Stimulated activated effector memory CD8-positive, alpha-beta T cell treated with anti-CD3 and anti-CD28 coated beads, Interleukin-12 subunit alpha, Interleukin-12 subunit beta, amount 100 ng/mL, for 72 hours (primary cell): ENCODE measurements around the gene PGPEP1.

Experiments
- ATAC-seq: fragments of 150-1000 bp; cut with Tn5 transposase; 2 replicates; pipeline ENCODE4 v1.10.0; 2021
- DNase-seq, 2 donors: peaks; one replicate each; pipeline ENCODE4 v3.0.0; 2021 to 2022; ENCODE audit warnings: low spot score in 2 of 2
- H3K27ac Mint-ChIP-seq: one replicate; pipeline ENCODE4 v1.8.0; 2022; ENCODE audit warnings: mild to moderate bottlenecking, mixed read lengths
- H3K36me3 Mint-ChIP-seq: one replicate; pipeline ENCODE4 v1.8.0; 2022; ENCODE audit warnings: mild to moderate bottlenecking, mixed read lengths
- H3K4me1 Mint-ChIP-seq: one replicate; pipeline ENCODE4 v1.8.0; 2022; ENCODE audit warnings: mixed read lengths
- H3K4me3 Mint-ChIP-seq: one replicate; pipeline ENCODE4 v1.8.0; 2022; ENCODE audit warnings: mild to moderate bottlenecking, mixed read lengths
- H3K9me3 Mint-ChIP-seq: one replicate; pipeline ENCODE4 v1.8.0; 2022; ENCODE audit warnings: mixed read lengths

Gene PGPEP1

GRCh38 chr19:18340190-18340989 lies at the start of gene PGPEP1:
PGPEP1 (plus strand) TSS chr19:18340598; CDS start chr19:18340682, 84 bp downstream.
- Mint-ChIP-seq H3K27ac (peak within 1 kb of the TSS; percentile 86), H3K4me1 (peaks cover 16% of the 10 kb centered on the region), H3K36me3 (peaks cover 36% of the 10 kb centered on the region), H3K4me3 (peak within 1 kb of the TSS; percentile 75), H3K9me3 (no peaks in the 10 kb centered on the region)
- DNase-seq (peak; percentile 78 to 89), ATAC-seq (peak; percentile 78)

GRCh38 chr19:18291019-18291524 lies 49.3 kb upstream of the PGPEP1 start:
- Mint-ChIP-seq H3K9me3 (no peaks in the 10 kb centered on the region), H3K4me1 (peaks cover 75% of the 10 kb centered on the region), H3K4me3 (peak overlapping the region; percentile 91), H3K36me3 (peaks cover 59% of the 10 kb centered on the region), H3K27ac (peak overlapping the region; percentile 88)
- no peak for ATAC-seq
- DNase-seq: no peak

- DNase-seq (peak; percentile 79 to 95), ATAC-seq (peak; percentile 58)
- Mint-ChIP-seq H3K9me3 (no peaks in the 10 kb centered on the region), H3K27ac (peak overlapping the region; percentile 88), H3K4me3 (peak overlapping the region; percentile 91), H3K36me3 (peaks cover 53% of the 10 kb centered on the region), H3K4me1 (peaks cover 75% of the 10 kb centered on the region)
These were observed 48.6 kb upstream of the PGPEP1 start for GRCh38 chr19:18291590-18292461.

- peak in 1 of 2 donors; percentile 76 for DNase-seq
- peaks cover 71% of the 10 kb centered on the region for H3K4me1 Mint-ChIP-seq
- peak overlapping the region; percentile 91 for H3K4me3 Mint-ChIP-seq
- no peak for ATAC-seq
- peak overlapping the region; percentile 88 for H3K27ac Mint-ChIP-seq
- H3K9me3 Mint-ChIP-seq: no peaks in the 10 kb centered on the region
- peaks cover 53% of the 10 kb centered on the region for H3K36me3 Mint-ChIP-seq
These were observed 48.0 kb upstream of the PGPEP1 start for GRCh38 chr19:18292462-18292809.

GRCh38 chr19:18292810-18293641 lies 47.4 kb upstream of the PGPEP1 start:
- no peaks in the 10 kb centered on the region for H3K9me3 Mint-ChIP-seq
- H3K4me1 Mint-ChIP-seq: peaks cover 71% of the 10 kb centered on the region
- DNase-seq (peak; percentile 53 to 82), ATAC-seq (peak; percentile 20)
- H3K36me3 Mint-ChIP-seq: peaks cover 53% of the 10 kb centered on the region
- peak overlapping the region; percentile 91 for H3K4me3 Mint-ChIP-seq
- H3K27ac Mint-ChIP-seq: peak overlapping the region; percentile 88

GRCh38 chr19:18293642-18294466 lies 46.5 kb upstream of the PGPEP1 start:
- no peak for ATAC-seq
- Mint-ChIP-seq H3K36me3 (peaks cover 48% of the 10 kb centered on the region), H3K4me3 (peak overlapping the region; percentile 91), H3K27ac (peak overlapping the region; percentile 88), H3K9me3 (no peaks in the 10 kb centered on the region), H3K4me1 (peaks cover 69% of the 10 kb centered on the region)
- no peak for DNase-seq

GRCh38 chr19:18294467-18294864 lies 45.9 kb upstream of the PGPEP1 start:
- Mint-ChIP-seq H3K36me3 (peaks cover 44% of the 10 kb centered on the region), H3K4me3 (peak overlapping the region; percentile 91), H3K9me3 (no peaks in the 10 kb centered on the region), H3K27ac (peak overlapping the region; percentile 88), H3K4me1 (peaks cover 65% of the 10 kb centered on the region)
- ATAC-seq (peak; percentile 55), DNase-seq (peak; percentile 77 to 91)

- H3K4me1 Mint-ChIP-seq: peaks cover 59% of the 10 kb centered on the region
- peak overlapping the region; percentile 88 for H3K27ac Mint-ChIP-seq
- no peak for ATAC-seq
- H3K4me3 Mint-ChIP-seq: peak overlapping the region; percentile 91
- no peak for DNase-seq
- H3K9me3 Mint-ChIP-seq: no peaks in the 10 kb centered on the region
- peaks cover 40% of the 10 kb centered on the region for H3K36me3 Mint-ChIP-seq
These were observed 45.4 kb upstream of the PGPEP1 start for GRCh38 chr19:18295034-18295451.

- no peak overlapping the region for H3K27ac Mint-ChIP-seq
- peaks cover 45% of the 10 kb centered on the region for H3K4me1 Mint-ChIP-seq
- no peak overlapping the region for H3K4me3 Mint-ChIP-seq
- peaks cover 20% of the 10 kb centered on the region for H3K36me3 Mint-ChIP-seq
- ATAC-seq (no peak), DNase-seq (no peak)
- no peaks in the 10 kb centered on the region for H3K9me3 Mint-ChIP-seq
These were observed 43.1 kb upstream of the PGPEP1 start for GRCh38 chr19:18297308-18297707.

GRCh38 chr19:18298601-18299000 lies 41.8 kb upstream of the PGPEP1 start:
- no peak overlapping the region for H3K4me3 Mint-ChIP-seq

GRCh38 chr19:18299654-18300053 lies 40.7 kb upstream of the PGPEP1 start:
- Mint-ChIP-seq H3K36me3 (peaks cover 19% of the 10 kb centered on the region), H3K27ac (no peak overlapping the region), H3K9me3 (no peaks in the 10 kb centered on the region), H3K4me1 (peaks cover 42% of the 10 kb centered on the region), H3K4me3 (no peak overlapping the region)
- DNase-seq: no peak
- ATAC-seq: no peak

More at GRCh38 chr19:18298601-18299000, 41.8 kb upstream of the PGPEP1 start:
- ATAC-seq (peak; percentile 47), DNase-seq (no peak)
- Mint-ChIP-seq H3K4me1 (peaks cover 43% of the 10 kb centered on the region), H3K27ac (peak overlapping the region; percentile 14), H3K9me3 (no peaks in the 10 kb centered on the region), H3K36me3 (peaks cover 17% of the 10 kb centered on the region)

GRCh38 chr19:18300930-18301717 lies 39.3 kb upstream of the PGPEP1 start:
- H3K27ac Mint-ChIP-seq: peak overlapping the region; percentile 78
- DNase-seq: no peak
- H3K4me3 Mint-ChIP-seq: peak overlapping the region; percentile 40
- no peaks in the 10 kb centered on the region for H3K9me3 Mint-ChIP-seq
- no peak for ATAC-seq
- peaks cover 30% of the 10 kb centered on the region for H3K36me3 Mint-ChIP-seq
- peaks cover 42% of the 10 kb centered on the region for H3K4me1 Mint-ChIP-seq

- Mint-ChIP-seq H3K4me3 (peak overlapping the region; percentile 40), H3K36me3 (peaks cover 36% of the 10 kb centered on the region), H3K9me3 (no peaks in the 10 kb centered on the region), H3K4me1 (peaks cover 42% of the 10 kb centered on the region), H3K27ac (peak overlapping the region; percentile 78)
- DNase-seq: no peak
- no peak for ATAC-seq
These were observed 38.7 kb upstream of the PGPEP1 start for GRCh38 chr19:18301718-18302111.
